K562 (cell line): Measurements from ENCODE around the gene MRPS31. TPM values are rescaled to one million over a fixed set of nuclear protein-coding genes. Genes with fewer than 3 reads are reported as not detected.
A peak's percentile ranks its signal among the peaks of the same experiment; 100 is the strongest.
"Not testable (repeated sequence)": the region's sequence is repeated elsewhere in the genome, so short reads cannot be mapped to it uniquely, and the experiment has no call there.

Experiments
- ATAC-seq: fragments of 200-7000 bp; cut with Tn5 transposase; 3 replicates; pipeline ENCODE4 v1.9.1; 2020; ENCODE audit warnings: moderate library complexity
- BruUV-seq: library from RNA; stranded (reverse); fragments of 400-500 nt; replicated peaks from 2 replicates; lab custom pipeline; 2021; lab: Mats Ljungman, UMichigan
- CTCF ChIA-PET: fragments of 300-600 bp; formaldehyde crosslinking; extraction: SDS; loops from one replicate; lab custom pipeline; 2021; ENCODE audit warnings: low intra/inter-chr PET ratio; lab: Yijun Ruan, JAX
- POLR2A ChIA-PET: fragments of 300-600, 350-650 bp; sonication (Branson Sonifier 250); formaldehyde crosslinking; extraction: SDS; loops from one replicate; lab custom pipeline; 2021; ENCODE audit warnings: antibody characterized with exemption, inconsistent platforms; lab: Yijun Ruan, JAX
- DNase-seq, 4 experiments: peaks; one replicate each; pipeline versions ENCODE4 v3.0.0 to v3.0.0-alpha.2; 2011 to 2018; ENCODE audit warnings: low spot score in 3 of 4, mixed read lengths in 3 of 4; ENCODE audit errors: extremely low read depth in 1 of 4
- FAIRE-seq: peaks from 2 replicates; lab custom pipeline; 2011; peaks lifted over from hg19 to GRCh38; lab: Jason Lieb, UNC
- H2AFZ ChIP-seq: 2 replicates; pipeline ENCODE4 v1.6.0; 2011; ENCODE audit warnings: low read depth, low read length, control low read depth, inconsistent platforms
- H3K27ac ChIP-seq: fragments of 200-600 bp; 3 replicates; pipeline ENCODE4 v1.8.0; 2011; ENCODE audit warnings: low read depth, mild to moderate bottlenecking, control low read depth, inconsistent platforms, low read length, moderate library complexity, mixed read lengths; ENCODE audit errors: extremely low read depth
- H3K27me3 ChIP-seq, 2 experiments: fragments of 300-600 bp in 1 of 2; 2 replicates in 1 of 2; 3 replicates in 1 of 2; pipeline versions ENCODE4 v1.6.0 to v1.8.0; 2011; ENCODE audit warnings: inconsistent platforms in 2 of 2, low read length in 2 of 2, mild to moderate bottlenecking in 1 of 2, mixed read lengths in 1 of 2, moderate library complexity in 1 of 2; ENCODE audit not compliant: control insufficient read depth in 2 of 2, insufficient read depth in 2 of 2
- H3K36me3 ChIP-seq: fragments of 300-600 bp; 3 replicates; pipeline ENCODE4 v1.8.0; 2011; ENCODE audit warnings: mild to moderate bottlenecking, low read length, inconsistent platforms; ENCODE audit not compliant: control insufficient read depth, insufficient read depth
- H3K4me1 ChIP-seq, 2 experiments: fragments of 200-600 bp in 1 of 2; replicated peaks in 1 of 2; 2 replicates in 1 of 2; 3 replicates in 1 of 2; pipeline versions ENCODE4 v1.5.1 to v1.8.0; 2011; ENCODE audit warnings: inconsistent platforms in 2 of 2, low read length in 2 of 2, mild to moderate bottlenecking in 1 of 2, mixed read lengths in 1 of 2, moderate library complexity in 1 of 2; ENCODE audit not compliant: control insufficient read depth in 2 of 2, insufficient read depth in 2 of 2
- H3K4me2 ChIP-seq: 2 replicates; pipeline ENCODE4 v1.6.1; 2011; ENCODE audit warnings: low read length, control low read depth, inconsistent platforms, mixed read lengths; ENCODE audit not compliant: insufficient read depth
- H3K4me3 ChIP-seq: fragments of 200-600 bp; sonication (generic), shearing (Covaris generic); 2 replicates; pipeline ENCODE4 v1.5.1; 2016; ENCODE audit warnings: control low read depth, inconsistent platforms
- H3K79me2 ChIP-seq: fragments of 200-600 bp; 3 replicates; pipeline ENCODE4 v1.8.0; 2011; ENCODE audit warnings: low read length, inconsistent platforms; ENCODE audit not compliant: control insufficient read depth, insufficient read depth
- H3K9ac ChIP-seq, 2 experiments: 2 replicates each; pipeline versions ENCODE4 v1.6.0 to v1.6.1; 2011; ENCODE audit warnings: low read depth in 2 of 2, low read length in 2 of 2, control low read depth in 1 of 2, inconsistent platforms in 1 of 2, mild to moderate bottlenecking in 1 of 2, mixed read lengths in 1 of 2; ENCODE audit not compliant: insufficient read depth in 1 of 2
- H3K9me1 ChIP-seq: one replicate; pipeline ENCODE4 v1.6.0; 2011; ENCODE audit warnings: inconsistent platforms, mild to moderate bottlenecking, low read length, moderate library complexity; ENCODE audit not compliant: control insufficient read depth, insufficient read depth
- H3K9me3 ChIP-seq: replicated peaks from 2 replicates; pipeline ENCODE4 v1.5.1; 2011; ENCODE audit warnings: low read depth, low read length, inconsistent platforms; ENCODE audit not compliant: control insufficient read depth, insufficient read depth
- H4K20me1 ChIP-seq: replicated peaks from 2 replicates; pipeline ENCODE4 v1.6.1; 2011; ENCODE audit warnings: low read length, inconsistent platforms, mixed read lengths; ENCODE audit not compliant: control insufficient read depth, insufficient read depth
- ATF3 ChIP-seq, 2 experiments: fragments of 450-650 bp in 1 of 2; sonication (generic) in 1 of 2; formaldehyde crosslinking in 1 of 2; IDR thresholded peaks in 1 of 2; conservative IDR thresholded peaks in 1 of 2; 2 replicates each; pipeline versions ENCODE4 v1.6.1 to v1.8.1; 2016 to 2023; ENCODE audit warnings: mild to moderate bottlenecking in 2 of 2, moderate library complexity in 2 of 2, inconsistent platforms in 1 of 2, missing genetic modification reagents in 1 of 2
- ATF7 ChIP-seq: fragments of 450-650 bp; IDR thresholded peaks from 2 replicates; pipeline ENCODE4 v1.7.1; 2014; ENCODE audit warnings: mild to moderate bottlenecking, moderate library complexity
- BCOR ChIP-seq: fragments of 450-650 bp; IDR thresholded peaks from 2 replicates; pipeline ENCODE4 v1.6.1; 2016
- CEBPB ChIP-seq: fragments of 450-650 bp; IDR thresholded peaks from 2 replicates; pipeline ENCODE4 v1.6.1; 2016; ENCODE audit warnings: missing genetic modification characterization, missing compliant biosample characterization
- CEBPG ChIP-seq, 3 experiments: fragments of 200-800 bp in 1 of 3; sonication (Bioruptor generic) in 1 of 3; sonication (generic) in 1 of 3; formaldehyde crosslinking in 1 of 3; IDR thresholded peaks in 2 of 3; conservative IDR thresholded peaks in 1 of 3; 2 replicates each; pipeline versions ENCODE4 v1.6.1 to v1.8.0; 2016 to 2022; ENCODE audit warnings: missing compliant biosample characterization in 2 of 3, missing genetic modification characterization in 2 of 3, mild to moderate bottlenecking in 1 of 3, missing genetic modification reagents in 1 of 3
- KDM1A ChIP-seq, 2 experiments: fragments of 450-650 bp; IDR thresholded peaks; 2 replicates each; pipeline ENCODE4 v1.6.1; 2016; ENCODE audit warnings: mild to moderate bottlenecking in 2 of 2
- MEF2A ChIP-seq: IDR thresholded peaks from 2 replicates; pipeline ENCODE4 v1.6.1; 2011; ENCODE audit warnings: low read depth, mild to moderate bottlenecking, low read length, moderate library complexity; ENCODE audit not compliant: control insufficient read depth
- NR2C1 ChIP-seq, 2 experiments: fragments of 450-650 bp; IDR thresholded peaks; 2 replicates each; pipeline ENCODE4 v1.6.1; 2017; ENCODE audit warnings: mild to moderate bottlenecking in 2 of 2, antibody characterized with exemption in 1 of 2, inconsistent platforms in 1 of 2, missing compliant biosample characterization in 1 of 2, missing genetic modification characterization in 1 of 2
- POLR2B ChIP-seq: fragments of 450-650 bp; IDR thresholded peaks from 2 replicates; pipeline ENCODE4 v1.6.1; 2018; ENCODE audit warnings: low read depth; ENCODE audit not compliant: partially characterized antibody
- RBM25 ChIP-seq: fragments of 200-400 bp; formaldehyde crosslinking; IDR thresholded peaks from 2 replicates; pipeline ENCODE4 v1.6.1; 2018; ENCODE audit warnings: low read length, low read depth, moderate library complexity; ENCODE audit not compliant: severe bottlenecking
- RCOR1 ChIP-seq, 2 experiments: IDR thresholded peaks; 2 replicates each; pipeline ENCODE4 v1.6.1; 2012; ENCODE audit warnings: low read depth in 2 of 2, low read length in 2 of 2, borderline replicate concordance in 1 of 2, improper control_type of control experiment in 1 of 2
- SUPT5H ChIP-seq: fragments of 450-650 bp; IDR thresholded peaks from 2 replicates; pipeline ENCODE4 v1.6.1; 2016
- ZNF384 ChIP-seq: IDR thresholded peaks from 2 replicates; pipeline ENCODE4 v1.6.1; 2012; ENCODE audit warnings: low read depth, low read length, improper control_type of control experiment
- WGBS: fragments of 100-300 bp; shearing (Covaris generic); methylation state at CpG from one replicate; pipeline ENCODE4 v1.1.6; 2016; ENCODE audit warnings: low coverage, mixed read lengths; ENCODE audit not compliant: insufficient coverage; ENCODE audit errors: missing lambda C conversion rate; 5-methylcytosine and 5-hydroxymethylcytosine counted together
- in situ Hi-C: fragments of 300-500 bp; cut with MboI; formaldehyde crosslinking; loops from 4 replicates; pipeline ENCODE4 v1.15.0; 2018; ENCODE audit warnings: inconsistent platforms, mixed read lengths
- intact Hi-C: fragments of 100-400 bp; cut with micrococcal nuclease; formaldehyde crosslinking; loops from 2 replicates; pipeline ENCODE4 v1.14.2; 2022
- polyA plus RNA-seq, 8 experiments: library from polyadenylated mRNA; depleted of rRNA in 4 of 8; stranded (reverse) in 5 of 8; unstranded in 3 of 8; fragments of >200 nt; fragmentation: Nextera tagmentation in 2 of 8; fragmentation: Illumina TruSeq in 1 of 8; extraction: Ambion mirVana in 2 of 8; extraction: Trizol in 1 of 8; gene quantifications; 2 replicates each; pipeline versions ENCODE4 v1.2.1 to v1.2.3, GENCODE V29; 2011 to 2014; ENCODE audit warnings: inconsistent platforms in 1 of 8, missing spikeins in 1 of 8
- total RNA-seq, 7 experiments: library from RNA; depleted of rRNA in 6 of 7; stranded (reverse); fragments of >200 nt in 6 of 7; fragmentation: Illumina TruSeq in 2 of 7; extraction: Trizol in 2 of 7; gene quantifications; 2 replicates each; pipeline versions ENCODE4 v1.2.1 to v1.2.3, GENCODE V29; 2011 to 2021; ENCODE audit warnings: low replicate concordance in 1 of 7

The MRPS31 gene
- total and polyA plus RNA-seq, 9 of the 15 experiments (the other 6 are each of a cell fraction or from before 2014, with no cell fraction given), result 20.3 to 57.8 (median 37.1) TPM

DNA sequence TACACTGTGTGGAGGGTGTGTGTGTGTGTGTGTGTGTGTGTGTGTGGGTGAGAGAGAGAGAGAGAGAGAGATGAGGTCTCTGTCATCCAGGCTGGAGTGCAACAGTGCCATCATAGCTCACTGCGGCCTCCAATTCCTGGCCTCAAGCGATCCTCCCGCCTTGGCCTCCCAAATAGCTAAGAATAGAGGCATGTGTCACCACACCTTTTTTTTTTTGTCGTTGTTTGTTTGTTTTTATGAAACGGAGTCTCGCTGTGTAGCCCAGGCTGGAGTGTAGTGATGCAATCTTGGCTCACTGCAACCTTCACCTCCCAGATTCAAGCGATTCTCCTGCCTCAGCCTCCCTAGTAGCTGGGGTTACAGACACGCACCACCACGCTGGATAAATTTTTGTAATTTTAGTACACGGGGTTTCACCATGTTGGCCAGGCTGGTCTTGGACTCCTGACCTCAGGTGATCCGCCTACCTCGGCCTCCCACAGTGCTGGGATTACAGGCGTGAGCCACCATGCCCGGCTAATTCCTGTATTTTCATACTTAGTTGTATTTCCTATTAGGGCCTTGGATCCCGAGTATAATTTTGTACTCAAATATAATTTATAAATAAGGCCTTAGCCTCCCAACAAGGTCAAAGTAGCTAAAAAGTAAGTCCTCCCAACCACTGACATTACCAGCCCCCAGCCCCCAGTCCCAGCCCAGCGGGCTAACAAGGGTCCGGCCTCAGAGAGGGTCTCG is 17.7 kb upstream of the MRPS31 start:
- H3K9me3 ChIP-seq; POLR2A ChIA-PET; DNase-seq; FAIRE-seq; H3K27me3 ChIP-seq; H3K36me3 ChIP-seq; H4K20me1 ChIP-seq; H3K9me1 ChIP-seq; CTCF ChIA-PET; ATAC-seq; TF ChIP-seq NR2C1 (tag; IDR thresholded peaks at IDR 0.05); ATF3 (CRISPR knock-in tag; conservative IDR thresholded peaks at IDR 0.05): not testable (repeated sequence)
- Histone ChIP-seq H3K79me2 (peaks cover 18% of the 10 kb centered on the region; the same call in 2 of the 3 replicates), H3K9ac (peak overlapping the region; percentile 77 to 97), H2AFZ (peak overlapping the region; percentile 85), H3K27ac (peak overlapping the region; percentile 80), H3K4me3 (peak overlapping the region; percentile 60), H3K4me2 (peak overlapping the region; percentile 75), H3K4me1 (peaks cover 13 to 20% of the 10 kb centered on the region in 2 experiments)
- 33% methylated on average over 13 of the region's 18 CpGs for WGBS
- in situ Hi-C loops, result loop anchor here (25.0 kb wide), 1 partner anchor 274 kb away; the partner anchor contains the start of gene WBP4
- intact Hi-C loops, result loop anchor here (10.0 kb wide), 1 partner anchor 236 kb away; no protein-coding TSS in a partner anchor
- TSS peak; percentile 87 for BruUV-seq
- TF ChIP-seq MEF2A (0 out of 2 replicates have a peak, but pooled peaks have one; percentile 62), POLR2B (peak; percentile 37), NR2C1 (IDR thresholded peaks at IDR 0.05) (0 out of 2 replicates have a peak, but pooled peaks have one; percentile 11), RCOR1 (IDR thresholded peaks at IDR 0.05; ENCODE audit: borderline replicate concordance in 1 of 2, low read depth in 2 of 2, low read length in 2 of 2) (0 out of 4 replicates have a peak, but pooled peaks of 1 of the 2 experiments have one; percentile 5), ATF7 (0 out of 2 replicates have a peak, but pooled peaks have one; percentile 25), ATF3 (IDR thresholded peaks at IDR 0.05) (peak; percentile 88), RBM25 (peak; percentile 79), KDM1A (IDR thresholded peaks at IDR 0.05) (peak; percentile 42 to 57; a peak in 2 of 4 replicates), BCOR (peak; percentile 84), SUPT5H (peak; percentile 65; the same call in 1 of the 2 replicates), ZNF384 (peak; percentile 32; the same call in 1 of the 2 replicates), CEBPG (CRISPR knock-in tag; IDR thresholded peaks at IDR 0.05) (peak; percentile 74; the same call in 1 of the 2 replicates), CEBPG (tag; conservative IDR thresholded peaks at IDR 0.05 in 1 of 2, IDR thresholded peaks at IDR 0.05 in 1 of 2) (peak; percentile 60 to 69; a peak in 3 of 4 replicates), CEBPB (tag) (peak; percentile 43; the same call in 1 of the 2 replicates)
